KBM-7 (cell line): ENCODE data around the gene ST3GAL5.
"Not testable (repeated sequence)": the region's sequence is repeated elsewhere in the genome, so short reads cannot be mapped to it uniquely, and the experiment has no call there.

Source experiments
- DNase-seq: peaks from one replicate; pipeline ENCODE4 v3.0.0-alpha.2; 2015
- in situ Hi-C: fragments of 300-500 bp; cut with MboI; formaldehyde crosslinking; loops from 2 replicates; pipeline ENCODE4 v1.14.3; 2020; ENCODE audit warnings: low sequenced_read_pairs, low pct_unique_long_range_greater_than_20kb, mixed read lengths

The ST3GAL5 gene

DNA sequence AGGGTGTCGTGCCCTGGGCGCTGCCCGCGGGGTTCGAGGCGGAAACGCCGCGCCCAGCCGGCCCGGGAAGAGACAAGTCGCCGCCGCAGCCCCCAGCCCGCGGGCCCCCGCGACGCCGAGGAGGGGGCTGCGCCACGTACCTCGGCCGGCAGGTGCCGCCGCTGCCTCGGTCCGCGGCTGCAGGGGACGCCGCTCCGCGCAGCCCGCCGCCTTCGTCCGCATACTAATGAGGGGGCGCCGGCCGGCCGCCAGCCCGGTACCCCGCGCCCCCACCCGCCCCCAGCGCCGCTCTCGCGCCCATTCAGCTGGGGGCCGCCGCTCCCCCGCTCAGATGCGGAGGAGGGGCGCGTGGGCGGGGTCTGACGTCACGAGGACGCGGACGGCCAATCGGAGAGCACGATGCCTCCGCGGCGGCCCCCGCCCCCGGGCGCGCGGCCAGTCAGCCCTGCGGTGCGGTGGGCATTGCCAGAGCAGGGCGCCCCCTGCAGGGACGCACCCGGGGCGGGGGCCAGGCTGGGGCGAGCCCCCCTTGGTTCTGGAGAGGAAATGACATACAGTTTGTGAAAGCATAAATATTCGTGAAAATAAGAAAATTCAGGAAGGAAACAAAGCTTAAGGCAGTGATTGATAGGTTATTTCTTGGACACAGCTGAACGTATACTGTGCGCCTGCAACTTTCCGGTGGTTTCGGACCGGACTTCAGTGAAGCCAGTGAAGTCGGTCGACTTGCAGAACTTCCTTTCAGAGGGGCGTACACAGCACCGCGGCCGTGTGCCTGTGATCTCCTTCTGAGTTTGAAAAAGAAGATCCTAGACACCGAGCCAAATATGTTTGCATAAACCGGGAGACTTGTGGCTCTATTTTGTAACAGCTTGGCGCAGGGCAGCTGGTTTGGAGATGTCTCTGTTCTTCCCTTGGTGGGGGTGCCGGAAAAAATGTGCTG is at the start of gene ST3GAL5:
TSS of gene ST3GAL5 (minus strand) at position 307 of the 943 bp plus-strand sequence. CDS start at position 222, 85 bp downstream.
- in situ Hi-C loops, result no loop called here
- DNase-seq, result peak; percentile 92

GRCh38 chr2:85938456-85938855 is 49.7 kb upstream of the ST3GAL5 start:
- in situ Hi-C loops, result no loop called here

GRCh38 chr2:85937069-85937439 is 48.3 kb upstream of the ST3GAL5 start:
- in situ Hi-C loops, result no loop called here
- DNase-seq, result no peak

More at GRCh38 chr2:85938456-85938855, 49.7 kb upstream of the ST3GAL5 start:
- DNase-seq, result no peak

DNA sequence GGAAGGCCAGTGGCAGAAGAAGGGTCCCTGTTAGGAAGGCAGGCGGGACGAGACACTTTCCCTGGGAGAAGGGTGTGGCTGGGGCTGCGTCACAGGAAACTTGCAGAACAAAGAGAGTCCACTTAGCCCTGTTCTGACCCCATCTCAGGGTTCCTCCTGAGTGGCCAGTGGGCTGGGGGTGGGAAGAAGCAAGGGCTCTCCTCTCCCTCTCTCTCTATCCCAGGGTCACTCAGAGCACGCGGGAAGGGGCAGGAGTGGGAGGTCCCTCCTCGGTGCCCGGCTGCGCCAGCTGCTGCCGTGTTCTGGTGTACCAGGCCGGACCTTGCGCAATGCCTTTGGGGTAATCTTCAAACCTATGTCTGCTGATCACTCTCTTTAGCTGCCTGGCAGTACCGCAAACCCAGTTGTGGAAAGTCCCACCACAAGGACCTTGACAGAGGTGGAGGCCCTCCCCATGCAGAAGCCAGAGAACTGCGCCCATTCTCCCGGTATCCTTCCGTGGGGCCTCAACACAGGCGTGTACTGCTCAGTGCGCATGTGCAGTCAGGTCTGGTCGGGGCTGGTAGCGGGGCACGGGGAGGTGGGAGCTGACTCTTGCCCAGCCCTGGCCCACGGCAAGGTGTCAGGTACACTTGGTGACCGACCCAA is 47.8 kb upstream of the ST3GAL5 start:
- in situ Hi-C loops, result no loop called here
- DNase-seq, result no peak

GRCh38 chr2:85935746-85936208 is 47.0 kb upstream of the ST3GAL5 start:
- in situ Hi-C loops, result no loop called here
- DNase-seq, result no peak

DNA sequence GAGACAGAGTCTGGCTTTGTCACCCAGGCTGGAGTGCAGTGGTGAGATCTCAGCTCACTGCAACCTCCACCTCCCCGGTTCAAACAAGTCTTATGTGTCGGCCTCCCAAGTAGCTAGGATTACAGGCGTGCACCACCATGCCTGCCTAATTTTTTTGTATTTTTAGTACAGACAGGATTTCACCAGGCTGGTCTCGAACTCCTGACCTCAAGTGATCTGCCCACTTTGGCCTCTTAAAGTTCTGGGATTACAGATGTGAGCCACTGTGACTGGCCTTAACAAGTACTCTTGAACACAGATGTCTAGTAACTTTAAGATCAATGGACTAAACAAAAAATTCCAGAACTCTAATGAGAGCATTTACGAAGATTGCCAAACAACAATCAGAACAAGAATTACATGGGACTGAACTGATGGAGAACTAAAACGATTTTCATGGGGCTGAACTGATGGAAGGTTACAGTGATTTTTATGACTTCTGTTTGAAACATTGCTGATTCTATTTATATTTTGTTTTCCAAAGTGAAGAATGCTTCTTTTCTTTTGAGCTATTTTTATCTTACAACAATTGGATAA is 46.5 kb upstream of the ST3GAL5 start:
- no peak for DNase-seq
- in situ Hi-C loops, result no loop called here

DNA sequence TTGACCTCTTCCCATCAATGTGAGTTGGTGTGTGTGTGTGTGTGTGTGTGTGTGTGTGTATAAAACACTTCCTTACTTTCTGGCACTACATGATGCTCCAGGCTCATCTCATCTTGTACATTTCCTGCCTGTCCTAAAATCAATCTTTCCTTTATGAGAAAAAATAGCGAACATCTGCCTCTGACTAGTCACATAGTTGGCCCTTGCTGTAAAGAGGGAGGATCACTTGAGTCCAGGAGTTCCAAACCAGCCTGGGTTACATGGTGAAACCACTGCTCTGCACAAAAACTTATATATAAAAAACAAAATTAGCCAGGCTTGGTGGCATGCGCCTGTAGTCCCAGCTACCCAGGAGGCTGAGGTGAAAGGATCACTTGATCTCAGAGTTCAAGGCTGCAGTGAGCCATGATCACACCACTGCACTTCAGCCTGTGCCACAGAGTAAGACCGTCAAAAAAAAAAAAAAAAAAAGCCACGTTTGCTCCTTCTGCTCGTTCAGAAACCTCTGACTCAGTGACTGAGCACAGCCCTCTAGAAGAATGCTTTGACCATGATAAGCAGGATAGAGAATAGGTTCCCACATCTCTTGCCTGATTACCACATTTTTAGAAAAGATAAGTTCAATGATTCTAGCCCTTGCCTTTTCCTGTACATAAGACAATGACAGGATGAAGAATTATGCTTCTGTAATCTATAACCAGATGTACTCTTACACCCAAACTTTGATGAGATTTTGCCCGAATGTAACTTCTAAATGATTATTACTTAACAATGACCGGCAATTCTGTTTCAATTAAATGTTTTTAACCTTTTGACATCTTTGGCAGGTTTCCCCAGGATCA is 45.2 kb upstream of the ST3GAL5 start:
- in situ Hi-C loops, result no loop called here
- DNase-seq, result peak; percentile 32

DNA sequence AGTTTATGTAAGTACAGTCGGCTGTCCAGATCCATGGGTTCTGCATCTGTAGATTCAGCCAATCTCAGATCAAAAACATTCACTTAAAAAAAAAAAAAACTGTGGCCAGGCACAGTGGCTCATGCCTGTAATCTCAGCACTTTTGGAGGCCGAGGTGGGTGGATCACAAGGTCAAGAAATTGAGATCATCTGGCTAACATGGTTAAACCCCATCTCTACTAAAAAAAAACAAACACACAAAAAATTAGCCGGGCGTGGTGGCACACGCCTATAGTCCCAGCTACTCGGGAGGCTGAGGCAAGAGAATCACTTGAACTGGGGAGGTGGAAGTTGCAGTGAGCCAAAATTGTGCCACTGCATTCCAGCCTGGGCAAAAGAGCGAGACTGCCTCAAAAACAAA is 42.4 kb upstream of the ST3GAL5 start:
- DNase-seq, in situ Hi-C loops: not testable (repeated sequence)

GRCh38 chr2:85930129-85931124 is 41.6 kb upstream of the ST3GAL5 start:
- in situ Hi-C loops, result no loop called here
- DNase-seq, result peak; percentile 15

GRCh38 chr2:85929096-85930050 is 40.6 kb upstream of the ST3GAL5 start:
- DNase-seq, result no peak
- in situ Hi-C loops, result no loop called here

DNA sequence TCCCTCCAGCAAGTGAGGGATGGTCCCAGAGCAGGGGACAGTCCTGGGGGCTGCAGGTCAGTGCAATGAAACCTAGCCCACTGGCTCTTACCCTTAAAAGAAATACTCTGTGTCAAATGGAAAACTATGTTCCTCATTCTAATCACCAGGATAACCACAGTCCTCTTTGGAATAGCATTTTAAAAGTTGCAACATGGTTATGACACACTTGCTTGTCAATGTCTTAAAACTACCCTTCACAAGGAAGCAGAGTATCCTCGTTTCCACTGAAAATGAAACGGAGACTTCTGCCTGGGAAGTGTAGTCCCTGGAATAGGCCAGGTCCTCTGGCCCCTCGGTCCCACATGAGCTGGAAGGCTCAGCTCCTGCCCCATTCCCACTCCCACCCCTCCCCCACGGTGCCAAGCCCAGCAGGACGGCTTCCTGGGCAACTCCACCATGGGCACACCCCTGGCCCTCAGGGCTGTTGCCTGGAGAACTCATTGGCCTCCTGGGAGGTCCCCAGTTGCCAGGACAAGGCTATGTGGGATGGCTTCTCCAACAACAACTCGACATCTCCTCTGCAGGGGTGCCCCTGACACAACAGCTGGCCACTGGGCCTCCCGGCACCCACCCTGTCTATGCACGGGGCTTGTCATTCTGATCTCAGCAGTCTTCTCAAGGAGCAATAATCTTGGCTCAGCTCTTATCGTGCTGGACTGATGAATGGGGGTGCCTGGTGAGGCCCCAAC is 38.3 kb upstream of the ST3GAL5 start:
- in situ Hi-C loops, result no loop called here
- no peak for DNase-seq

GRCh38 chr2:85926526-85926925 is 37.7 kb upstream of the ST3GAL5 start:
- DNase-seq, result no peak
- in situ Hi-C loops, result no loop called here

GRCh38 chr2:85925216-85925671 is 36.5 kb upstream of the ST3GAL5 start:
- in situ Hi-C loops, result no loop called here

GRCh38 chr2:85924522-85924921 is 35.7 kb upstream of the ST3GAL5 start:
- in situ Hi-C loops, result no loop called here
- no peak for DNase-seq

More at GRCh38 chr2:85925216-85925671, 36.5 kb upstream of the ST3GAL5 start:
- no peak for DNase-seq

- no peak for DNase-seq
These were observed 33.4 kb upstream of the ST3GAL5 start for GRCh38 chr2:85922199-85922598.

GRCh38 chr2:85921659-85922058 is 32.9 kb upstream of the ST3GAL5 start:
- peak; percentile 11 for DNase-seq
- in situ Hi-C loops, result no loop called here

More at GRCh38 chr2:85922199-85922598, 33.4 kb upstream of the ST3GAL5 start:
- in situ Hi-C loops, result no loop called here
